GM13977 (cell line): ENCODE data around the gene CDH23.

ENCODE experiments used
- DNase-seq: peaks from one replicate; pipeline ENCODE4 v3.0.0; 2012; ENCODE audit warnings: low spot score
- CTCF ChIP-seq: IDR thresholded peaks from 2 replicates; pipeline ENCODE4 v1.5.1; 2012; ENCODE audit warnings: mild to moderate bottlenecking, control low read depth; ENCODE audit not compliant: insufficient read depth; ENCODE audit errors: extremely low read depth, missing control alignments
- in situ Hi-C: fragments of 300-500 bp; cut with MboI; formaldehyde crosslinking; loops from one replicate; pipeline ENCODE4 v1.12.0; 2022; ENCODE audit warnings: low sequenced_read_pairs, low pct_unique_long_range_greater_than_20kb, mixed read lengths, inconsistent platforms; ENCODE audit not compliant: unreplicated experiment

CDH23 gene

GRCh38 chr10:71432101-71432905 lies 35.6 kb downstream of the CDH23 start:
- no peak for TF ChIP-seq CTCF
- DNase-seq: no peak
- in situ Hi-C loops: no loop called here

- DNase-seq: no peak
- no peak for TF ChIP-seq CTCF
Measured at GRCh38 chr10:71432956-71433767, 36.4 kb downstream of the CDH23 start.

GRCh38 chr10:71433768-71434744 lies 37.3 kb downstream of the CDH23 start:
- in situ Hi-C loops: no loop called here
- no peak for DNase-seq
- no peak for TF ChIP-seq CTCF

More at GRCh38 chr10:71432956-71433767, 36.4 kb downstream of the CDH23 start:
- in situ Hi-C loops: no loop called here

GRCh38 chr10:71434760-71435394 lies 38.2 kb downstream of the CDH23 start:
- DNase-seq: no peak
- no peak for TF ChIP-seq CTCF
- in situ Hi-C loops: no loop called here

GRCh38 chr10:71435571-71436267 lies 39.0 kb downstream of the CDH23 start:
- TF ChIP-seq CTCF: no peak
- in situ Hi-C loops: no loop called here
- no peak for DNase-seq
